NCI-H526 (cell line): ENCODE data around the gene IRAK2.

Experiments used
- DNase-seq, 2 experiments: peaks; one replicate each; lab custom pipeline; 2025; lab: John Stamatoyannopoulos, UW

IRAK2 gene

DNA sequence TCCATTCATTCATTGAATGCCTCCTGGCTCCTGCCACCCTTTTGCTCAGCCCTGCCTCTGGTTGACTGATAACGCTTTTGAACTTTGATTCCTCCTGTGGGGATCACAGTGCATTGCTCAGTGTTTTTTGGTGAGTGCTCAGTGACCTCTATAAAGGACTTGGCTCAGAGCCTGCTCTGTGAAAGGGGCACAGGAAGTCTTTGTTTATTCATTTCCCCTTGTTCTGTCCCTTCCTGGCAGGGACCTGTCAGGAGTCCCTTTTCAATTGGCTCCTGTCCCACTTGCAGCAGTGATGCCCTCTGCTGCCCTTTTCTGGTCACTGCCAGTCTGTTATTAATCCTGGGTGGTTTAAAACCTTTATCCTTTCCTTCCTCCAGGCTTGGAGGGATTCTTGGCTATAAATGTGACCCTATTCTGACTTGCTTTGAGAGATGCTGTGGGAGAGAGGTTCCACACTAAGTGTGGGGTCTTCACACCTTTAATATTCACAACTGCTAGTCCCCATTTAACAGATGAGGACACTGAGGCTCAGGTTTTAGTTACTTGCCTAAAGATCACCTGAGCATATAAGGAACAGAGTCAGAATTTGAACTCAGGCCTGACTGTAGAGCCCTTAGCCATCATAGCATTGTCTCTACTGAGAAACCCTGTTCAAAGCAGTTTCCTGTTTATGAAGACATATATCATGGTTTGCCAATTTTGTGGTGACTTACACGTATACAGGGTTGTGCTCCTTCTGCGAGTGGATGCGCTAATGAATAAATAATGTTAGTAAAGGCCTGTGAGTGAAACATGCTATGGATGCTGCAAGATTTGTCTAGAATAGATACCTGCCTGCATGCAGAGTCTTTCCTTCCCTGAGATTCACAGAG is 60.3 kb downstream of the IRAK2 start:
- DNase-seq = peak; percentile 49 to 75

DNA sequence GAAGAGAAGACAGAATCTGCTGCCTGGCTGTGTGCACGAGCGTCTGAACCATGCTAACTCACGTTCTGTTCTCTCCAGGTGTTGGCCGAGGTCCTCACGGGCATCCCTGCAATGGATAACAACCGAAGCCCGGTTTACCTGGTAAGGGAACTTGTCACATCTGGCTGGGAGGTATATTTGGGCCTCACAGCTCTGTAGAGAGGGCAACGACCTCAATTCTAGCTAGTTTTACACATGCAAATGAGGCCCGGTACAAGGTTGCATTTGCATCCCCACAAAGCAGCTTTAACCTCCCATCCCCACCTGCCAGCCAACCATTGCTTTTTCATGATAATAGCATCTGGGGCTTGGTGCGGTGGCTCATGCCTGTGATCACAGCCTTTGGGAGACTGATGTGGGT is 61.6 kb downstream of the IRAK2 start:
- peak; percentile 90 to 93 for DNase-seq

DNA sequence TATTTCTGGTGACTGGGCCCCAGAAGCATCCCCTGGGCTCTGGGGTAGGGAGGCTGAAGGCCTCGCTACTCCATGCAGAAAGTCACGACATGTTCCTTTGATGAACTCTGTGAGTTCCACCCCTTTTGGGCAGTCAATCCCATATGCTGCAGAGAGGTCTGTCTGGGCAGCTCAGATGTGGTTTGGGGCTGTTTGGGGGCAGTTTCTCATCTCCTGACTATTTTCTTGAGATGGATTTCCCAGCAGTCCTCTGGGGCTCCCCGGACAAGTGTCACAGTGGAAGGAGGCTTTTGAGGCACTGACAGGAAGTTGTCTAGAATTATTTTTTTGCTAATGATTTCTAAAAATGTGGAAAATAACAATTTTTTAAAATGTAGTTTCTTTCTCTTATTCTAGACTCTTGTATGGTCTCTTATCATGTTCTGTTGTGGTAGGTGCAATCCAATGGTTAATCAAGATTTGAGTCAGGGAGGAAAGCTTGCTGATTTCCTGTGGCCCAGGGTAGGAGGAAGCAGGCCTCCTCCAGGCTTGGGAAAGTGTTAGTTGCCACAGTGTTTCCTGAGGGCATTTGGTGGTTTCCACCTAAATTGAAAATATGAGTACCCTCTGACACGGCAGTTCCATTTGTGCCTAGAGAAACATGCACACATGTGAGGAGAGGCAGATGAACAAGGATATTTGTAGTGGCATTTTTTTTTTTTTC is 63.7 kb downstream of the IRAK2 start:
- DNase-seq = no peak

DNA sequence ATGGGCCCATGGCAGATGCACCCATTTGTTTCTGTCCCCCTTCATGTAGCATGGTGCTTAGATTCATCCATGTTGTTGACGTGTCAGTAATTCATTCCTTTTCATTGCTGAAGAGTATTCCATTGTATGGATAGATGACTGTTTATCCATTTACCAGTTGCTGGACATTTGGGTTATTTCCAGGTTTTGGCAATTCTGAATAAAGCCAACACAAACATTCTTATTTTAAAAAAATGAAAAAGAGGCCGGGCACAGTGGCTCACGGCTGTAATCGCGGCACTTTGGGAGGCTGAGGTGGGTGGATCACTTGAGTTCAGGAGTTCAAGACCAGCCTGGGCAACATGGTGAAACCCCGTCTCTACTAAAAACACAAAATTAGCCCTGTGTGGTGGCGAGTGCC is 64.9 kb downstream of the IRAK2 start:
- no peak for DNase-seq

DNA sequence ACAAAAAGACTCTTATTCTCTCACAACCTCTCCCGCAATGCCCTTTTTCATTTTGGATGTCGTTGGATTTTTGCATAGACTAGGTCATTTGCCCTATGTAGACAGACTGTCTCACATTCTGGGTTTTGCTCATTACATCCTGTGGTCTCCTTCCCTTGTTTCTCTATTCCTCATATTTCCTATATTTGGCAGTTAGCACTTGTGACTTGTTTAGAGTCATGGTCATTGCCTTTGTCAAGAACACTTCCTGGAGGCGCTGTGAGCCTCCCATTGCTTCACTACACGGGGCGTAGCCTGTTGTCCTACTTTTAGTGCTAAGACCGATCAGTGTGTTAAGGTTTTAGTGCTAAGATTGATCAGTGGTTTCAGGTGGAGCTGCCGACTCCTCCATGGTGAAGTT is 67.4 kb downstream of the IRAK2 start:
- no peak for DNase-seq

DNA sequence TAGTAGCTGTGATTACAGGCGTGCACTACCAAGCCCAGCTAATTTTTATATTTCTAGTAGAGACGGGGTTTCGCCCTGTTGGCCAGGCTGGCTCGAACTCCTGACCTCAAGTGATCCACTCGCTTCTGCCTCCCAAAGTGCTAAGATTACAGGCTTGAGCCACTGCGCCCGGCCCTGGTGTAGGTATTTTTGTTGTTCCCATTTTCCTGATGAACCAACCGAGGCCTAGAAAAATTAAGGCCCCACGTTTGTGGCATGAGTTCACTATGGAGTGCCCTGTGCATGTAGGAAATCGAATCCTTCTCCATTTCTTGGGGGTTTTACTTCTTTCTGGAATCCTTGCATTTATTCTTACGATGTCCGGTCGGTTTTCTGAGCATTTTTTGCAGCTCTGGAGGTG is 69.3 kb downstream of the IRAK2 start:
- DNase-seq = no peak

DNA sequence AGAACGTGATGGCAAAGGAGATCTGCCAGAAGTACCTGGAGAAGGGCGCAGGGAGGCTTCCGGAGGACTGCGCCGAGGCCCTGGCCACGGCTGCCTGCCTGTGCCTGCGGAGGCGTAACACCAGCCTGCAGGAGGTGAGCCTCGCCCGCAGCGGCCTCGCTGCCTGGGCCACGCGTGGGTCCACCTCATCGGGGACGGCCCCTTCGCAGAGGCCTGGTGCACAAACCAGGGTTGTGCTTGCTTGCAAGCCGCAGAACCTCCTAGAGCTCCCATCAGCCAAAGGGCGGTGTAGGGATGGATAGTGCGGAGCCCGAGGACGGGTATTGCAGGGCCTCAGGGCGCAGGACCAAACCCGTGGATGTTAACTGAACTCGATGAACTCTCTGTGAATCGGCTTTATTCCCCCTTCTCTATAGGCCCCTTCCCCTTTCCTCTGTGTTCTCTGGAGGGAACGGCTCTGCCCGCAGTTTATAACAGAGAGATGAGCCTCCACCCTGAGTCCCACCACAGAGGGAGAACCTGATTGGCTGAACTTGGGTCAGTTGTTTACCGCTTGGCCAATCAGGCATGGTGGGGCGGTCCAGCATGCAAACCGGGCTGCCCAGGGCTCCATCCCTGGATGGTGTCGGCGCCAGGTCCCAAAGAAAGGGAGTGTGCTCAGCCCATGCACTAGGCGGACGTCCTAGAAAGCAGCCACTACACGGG is 70.0 kb downstream of the IRAK2 start:
- DNase-seq = no peak

DNA sequence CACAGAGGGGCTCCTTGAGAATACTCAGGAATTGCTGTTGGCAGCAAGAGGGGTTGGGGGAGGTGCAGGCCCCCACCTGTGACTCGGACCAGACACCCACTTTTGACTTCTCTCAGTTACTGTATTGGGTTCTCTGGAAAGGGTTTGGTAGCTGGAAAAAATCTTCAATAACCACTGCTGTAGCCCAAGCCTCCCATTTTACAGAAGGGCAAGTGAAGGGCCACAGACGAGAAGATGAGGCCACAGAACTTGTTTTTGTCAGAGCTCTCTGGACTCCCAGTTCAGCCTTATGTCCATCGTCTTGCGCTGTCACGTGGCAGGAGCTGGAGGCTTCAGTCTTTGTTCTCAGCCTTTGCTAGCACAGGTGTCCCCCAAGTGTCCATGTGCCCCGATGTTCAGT is 70.8 kb downstream of the IRAK2 start:
- no peak for DNase-seq

DNA sequence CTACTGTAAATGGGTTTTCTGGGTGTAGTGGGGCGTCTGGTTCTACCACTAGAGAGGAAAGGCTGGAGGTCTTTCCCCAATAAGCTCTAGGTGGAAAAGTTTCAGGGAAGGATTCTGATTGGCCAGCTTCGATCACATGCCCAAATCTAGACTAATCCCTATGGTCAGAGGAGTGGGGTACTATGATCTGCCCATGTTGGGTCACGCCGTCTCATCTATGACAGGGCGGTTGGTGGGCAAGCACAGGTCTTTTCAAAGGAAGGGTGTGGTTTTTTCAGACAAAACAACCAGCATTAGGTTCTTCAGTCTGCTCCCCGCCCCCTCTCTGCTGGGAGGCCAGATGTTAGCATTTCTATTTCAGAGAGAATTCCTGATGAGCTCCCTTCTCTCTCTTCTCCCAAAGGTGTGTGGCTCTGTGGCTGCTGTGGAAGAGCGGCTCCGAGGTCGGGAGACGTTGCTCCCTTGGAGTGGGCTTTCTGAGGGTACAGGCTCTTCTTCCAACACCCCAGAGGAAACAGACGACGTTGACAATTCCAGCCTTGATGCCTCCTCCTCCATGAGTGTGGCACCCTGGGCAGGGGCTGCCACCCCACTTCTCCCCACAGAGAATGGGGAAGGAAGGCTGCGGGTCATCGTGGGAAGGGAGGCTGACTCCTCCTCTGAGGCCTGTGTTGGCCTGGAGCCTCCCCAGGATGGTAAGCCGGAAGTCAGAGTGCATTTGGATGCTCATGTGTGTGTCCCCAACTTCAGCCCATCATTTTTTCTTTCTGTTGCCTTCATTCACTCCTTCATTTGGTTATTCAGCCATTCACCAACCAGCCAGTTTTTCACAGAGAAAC is 73.8 kb downstream of the IRAK2 start:
- no peak for DNase-seq

DNA sequence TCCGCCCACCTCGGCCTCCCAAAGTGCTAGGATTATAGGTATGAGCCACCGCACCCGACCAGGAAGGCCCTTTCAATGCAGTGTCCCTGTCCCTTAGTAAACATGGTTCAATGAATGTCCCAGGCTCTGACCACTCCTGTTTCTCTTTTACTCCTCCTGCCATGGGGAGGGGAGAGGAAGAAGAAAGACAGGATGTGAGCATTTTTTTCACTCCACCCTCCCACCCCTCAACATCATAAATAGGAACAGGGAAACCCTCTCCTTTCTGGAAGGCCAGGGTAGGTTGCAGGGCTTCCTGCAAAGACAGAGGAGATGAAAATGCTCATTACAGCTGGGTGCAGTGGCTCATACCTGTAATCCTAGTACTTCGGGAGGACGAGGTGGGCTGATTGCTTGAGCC is 76.1 kb downstream of the IRAK2 start:
- no peak for DNase-seq

DNA sequence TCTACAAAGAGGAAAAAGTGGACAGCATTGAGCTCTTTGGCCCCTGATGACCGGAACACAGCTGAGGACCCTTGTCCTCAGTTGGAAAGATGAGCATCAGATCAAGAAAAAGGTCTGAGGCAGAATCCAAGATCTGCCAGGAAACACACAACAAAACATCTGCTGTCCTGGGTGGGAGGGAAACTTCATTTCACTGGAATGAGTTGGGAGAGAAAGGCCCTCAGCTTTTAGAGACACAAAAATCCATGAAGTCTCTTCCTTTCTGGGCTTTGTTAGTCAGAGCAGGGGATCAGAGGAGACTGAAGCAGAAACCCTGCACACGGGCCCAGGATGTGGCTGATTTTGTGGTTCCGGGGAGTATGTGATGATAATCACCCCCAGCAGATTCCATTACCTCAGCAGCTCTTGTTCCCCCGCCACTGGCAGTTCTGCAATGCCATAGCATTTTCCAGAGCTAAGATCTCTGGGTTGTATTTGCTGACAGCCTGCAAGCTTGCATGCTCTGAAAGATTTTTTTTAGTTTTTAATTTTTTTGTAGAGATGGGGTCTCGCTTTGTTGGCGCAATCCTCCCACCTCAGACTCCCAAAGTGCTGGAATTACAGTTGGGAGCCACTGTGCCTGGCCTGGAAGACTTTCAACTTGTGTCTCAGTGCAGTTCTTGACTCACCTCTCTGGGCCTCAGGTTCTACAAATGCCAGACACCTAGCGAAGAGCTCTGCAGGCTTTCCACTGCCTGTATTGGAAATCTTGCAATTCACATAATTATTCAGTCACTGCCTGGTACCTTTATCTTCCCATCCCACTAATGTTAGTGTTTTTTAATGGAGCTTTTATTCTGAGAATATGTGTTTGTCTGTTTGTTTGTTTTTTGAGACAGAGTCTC is 77.7 kb downstream of the IRAK2 start:
- DNase-seq = no peak

DNA sequence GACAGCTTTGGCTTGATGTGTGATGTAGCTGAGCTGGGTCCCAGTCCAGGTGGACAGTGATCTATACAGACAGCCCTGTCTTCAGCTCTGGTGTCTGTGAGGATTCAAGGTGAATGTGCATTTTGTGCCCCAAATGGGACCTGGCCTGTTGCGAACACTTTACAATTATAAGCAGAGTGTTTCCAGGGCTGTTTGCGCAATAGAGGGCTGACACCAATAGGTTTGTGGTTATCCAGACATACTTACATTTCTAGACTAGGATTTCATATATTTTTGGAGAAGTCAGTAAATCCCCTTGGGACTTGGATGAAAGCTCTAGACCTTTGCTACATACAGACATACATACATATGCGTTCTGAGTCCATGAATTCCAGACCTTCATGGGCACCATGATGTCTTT is 79.3 kb downstream of the IRAK2 start:
- no peak for DNase-seq

DNA sequence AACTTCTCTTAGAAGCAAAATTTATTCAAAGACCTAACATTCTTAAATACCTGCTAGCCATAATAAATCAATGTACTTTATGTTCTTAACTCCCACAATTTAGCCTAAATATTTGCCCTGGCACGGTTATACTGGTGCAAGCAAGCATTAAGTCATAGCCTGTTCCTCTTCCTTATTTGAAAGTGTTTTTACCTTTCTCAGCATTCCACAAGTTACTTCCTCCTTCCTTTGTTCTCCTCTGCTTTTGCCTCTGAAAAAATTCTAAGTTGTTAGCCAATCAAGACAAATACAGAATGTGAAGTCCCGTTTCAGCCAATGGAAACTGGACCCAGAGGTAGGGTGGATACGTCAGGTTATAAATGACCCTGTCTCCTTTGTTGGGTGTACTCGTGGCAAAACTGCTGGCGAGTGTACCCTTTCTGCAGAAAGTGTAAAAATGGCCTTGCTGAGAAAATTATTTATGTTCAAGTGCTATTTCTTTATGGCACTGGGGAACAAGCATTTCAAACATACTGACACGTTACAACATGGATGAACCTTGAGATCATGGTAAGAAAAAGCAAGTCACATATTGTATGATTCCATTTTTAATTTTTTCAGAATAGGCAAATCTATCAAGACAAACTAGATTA is 80.5 kb downstream of the IRAK2 start:
- DNase-seq = no peak

DNA sequence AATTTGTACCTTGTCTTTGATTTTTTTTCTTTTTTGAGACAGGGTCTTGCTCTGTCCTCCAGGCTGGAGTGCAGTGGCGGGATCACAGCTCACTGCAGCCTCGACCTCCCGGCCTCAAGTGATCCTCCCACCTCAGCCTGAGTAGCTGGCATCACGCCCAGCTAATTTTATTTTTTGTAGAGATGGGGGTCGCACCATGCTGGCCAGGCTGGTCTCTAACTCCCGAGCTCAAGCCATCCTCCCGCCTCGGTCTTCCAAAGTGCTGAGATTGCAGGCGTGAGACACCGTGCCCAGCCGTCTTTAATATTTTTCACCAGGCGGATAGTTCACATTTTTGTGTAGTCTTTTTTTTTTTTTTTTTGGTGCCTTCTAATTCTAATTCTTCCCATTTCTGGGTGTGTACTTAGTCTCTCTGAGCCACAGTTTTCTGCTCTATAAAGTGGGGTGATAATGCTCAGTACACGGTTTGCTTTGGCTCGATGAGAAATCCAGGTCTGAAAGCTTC is 83.0 kb downstream of the IRAK2 start:
- no peak for DNase-seq

DNA sequence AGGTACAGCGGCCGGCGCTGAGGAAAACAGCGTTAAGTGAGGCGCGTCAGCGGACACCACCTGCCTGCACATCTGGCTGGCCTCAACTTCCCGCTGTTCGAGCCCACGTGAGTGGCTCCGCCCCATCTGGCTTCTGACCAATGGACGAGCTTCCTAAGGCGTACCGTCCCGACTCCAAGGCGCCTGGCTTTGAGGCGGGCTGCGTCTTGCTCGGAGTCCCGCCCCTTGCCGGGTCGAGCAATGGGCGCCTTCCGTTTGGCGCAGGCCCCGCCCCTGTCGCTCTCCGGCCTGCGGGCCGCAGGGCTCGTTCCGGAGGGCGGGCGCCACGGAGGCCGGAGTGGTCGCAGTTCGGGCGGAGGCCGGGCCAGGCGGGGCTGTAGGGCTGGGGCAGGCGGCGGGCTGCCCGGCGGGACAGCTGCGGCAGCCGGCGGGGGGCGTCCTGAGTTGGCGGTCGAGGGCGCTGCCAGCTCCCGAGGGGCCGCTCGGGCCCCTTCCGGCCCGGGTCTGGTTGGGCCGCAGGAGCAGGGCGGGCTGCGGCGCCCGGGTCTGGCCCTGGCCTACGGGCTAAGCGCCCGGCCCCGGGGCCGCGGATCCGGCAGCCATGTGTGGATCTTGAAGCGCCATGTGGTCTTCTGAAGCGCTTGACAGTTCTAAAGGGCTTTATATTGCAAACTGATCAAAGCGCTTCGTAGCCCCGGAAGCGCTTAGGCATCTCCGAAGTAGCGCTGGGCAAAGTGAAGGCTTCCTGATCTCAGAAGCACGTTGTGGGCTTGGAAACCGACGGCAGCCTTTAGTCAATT is 83.7 kb downstream of the IRAK2 start, which contains the start of gene TATDN2:
TATDN2 (plus strand) TSS at position 276 of the 800 bp plus-strand sequence. CDS start 742 bp downstream, outside the sequence.
- peak; percentile 91 to 98 for DNase-seq

DNA sequence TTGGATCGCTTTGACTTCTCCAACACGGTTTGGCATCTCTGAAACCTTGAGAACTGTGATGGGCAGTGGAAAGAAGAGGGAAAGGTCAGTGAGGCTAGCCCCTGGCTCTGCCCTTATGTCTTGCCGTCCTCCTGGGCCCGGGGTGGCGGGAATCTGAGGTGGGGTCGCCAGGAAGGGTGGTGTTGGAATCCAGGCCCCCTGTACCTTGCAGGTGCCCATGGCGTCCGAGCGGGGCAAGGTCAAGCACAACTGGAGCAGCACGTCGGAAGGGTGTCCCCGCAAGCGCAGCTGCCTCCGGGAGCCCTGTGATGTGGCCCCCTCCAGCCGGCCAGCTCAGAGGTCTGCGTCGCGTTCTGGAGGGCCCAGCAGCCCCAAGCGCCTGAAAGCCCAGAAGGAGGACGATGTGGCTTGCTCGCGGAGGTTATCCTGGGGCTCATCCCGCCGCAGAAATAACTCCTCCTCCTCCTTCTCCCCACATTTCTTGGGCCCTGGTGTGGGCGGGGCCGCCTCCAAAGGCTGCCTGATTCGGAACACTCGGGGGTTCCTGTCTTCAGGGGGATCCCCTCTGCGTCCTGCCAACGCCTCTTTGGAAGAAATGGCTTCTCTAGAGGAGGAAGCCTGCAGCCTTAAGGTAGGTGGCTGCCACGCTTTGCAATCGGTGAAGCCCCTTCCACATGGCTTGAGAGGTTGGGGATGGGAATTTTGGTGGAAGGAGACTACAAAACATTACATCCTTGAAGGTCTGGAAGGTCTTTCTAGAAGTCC is 84.4 kb downstream of the IRAK2 start:
- peak in 1 of 2 experiments; percentile 39 for DNase-seq

DNA sequence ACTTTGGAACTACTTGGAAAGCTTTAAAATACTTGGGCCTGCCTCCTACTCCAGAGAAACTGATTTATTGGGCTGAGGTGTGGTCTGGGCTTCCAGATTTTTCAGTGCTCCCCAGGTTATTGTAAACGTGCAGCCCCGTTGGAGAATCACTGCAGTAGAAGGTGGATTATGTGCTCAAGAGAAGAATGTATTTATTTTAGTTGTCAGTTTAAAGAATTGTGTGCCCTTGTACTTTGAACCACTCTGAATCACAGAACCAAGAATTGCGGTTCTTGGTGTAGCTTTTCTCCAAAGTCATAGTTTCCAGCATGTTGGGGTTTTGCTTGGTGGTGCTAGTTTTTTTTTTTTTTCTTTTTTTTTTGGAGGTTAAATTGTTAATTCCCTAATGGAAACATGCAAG is 85.1 kb downstream of the IRAK2 start:
- DNase-seq = no peak

DNA sequence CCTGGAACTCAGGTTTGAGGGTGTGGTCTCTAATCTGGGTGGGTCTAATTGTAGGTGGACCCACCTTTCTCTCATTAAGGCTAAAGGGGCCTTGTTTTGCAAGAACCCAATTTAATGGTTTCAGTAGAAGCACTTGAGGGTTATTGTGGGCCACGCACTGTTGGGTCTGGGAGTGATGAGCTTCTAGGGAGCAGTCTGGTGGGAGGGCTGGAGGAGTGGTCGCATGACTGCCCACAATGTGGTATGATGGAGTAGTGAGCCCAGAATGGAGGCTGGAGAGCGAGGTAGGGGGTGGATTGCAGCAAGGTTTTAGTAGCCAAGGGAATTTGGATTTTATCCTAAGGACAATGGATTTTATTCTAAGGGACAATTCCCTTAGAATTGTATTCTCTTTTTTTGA is 86.3 kb downstream of the IRAK2 start:
- DNase-seq = no peak
